Measurements from ENCODE around the gene FBXO42. TPM values are rescaled to one million over a fixed set of nuclear protein-coding genes. Genes with fewer than 3 reads are reported as not detected.

Gene FBXO42
- total and polyA plus RNA-seq, 2 experiments from 2014 or later: 6.0 to 20.7 TPM

DNA sequence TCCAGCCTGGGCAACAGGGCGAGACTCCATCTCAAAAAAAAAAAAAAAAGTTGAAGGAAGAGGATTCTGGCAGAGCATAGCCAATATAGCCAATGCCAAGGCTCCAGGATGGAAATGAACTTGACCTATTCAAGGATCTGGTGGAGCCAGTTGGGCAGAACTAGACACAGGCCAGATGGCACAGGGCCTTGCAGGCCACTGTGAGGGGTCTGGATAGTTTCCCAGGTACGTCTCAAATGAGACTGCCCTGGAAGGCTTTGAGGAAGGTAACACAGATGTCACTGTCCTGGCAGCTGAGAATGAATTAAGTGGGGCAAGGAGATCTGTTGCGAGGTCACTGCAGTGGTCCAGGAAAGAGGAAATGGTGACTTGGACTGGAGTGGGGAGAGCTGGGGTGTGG is 127.8 kb downstream of the FBXO42 start:
- Mint-ChIP-seq H3K4me1 (peaks cover 19% of the 10 kb centered on the region), H3K9me3 (no peaks in the 10 kb centered on the region; the same call in 2 of the 3 replicates), H3K4me3 (no peak overlapping the region), H3K36me3 (ENCODE audit: low read depth) (no peaks in the 10 kb centered on the region), H3K27me3 (ENCODE audit: insufficient read depth, low read depth, poor library complexity) (peaks cover 49% of the 10 kb centered on the region), H3K27ac (no peak overlapping the region)
- H3K4me1 ChIP-seq (ENCODE audit: insufficient read depth): peaks cover 13% of the 10 kb centered on the region; the same call in 1 of the 2 replicates
- H3K27ac ChIP-seq (ENCODE audit: low read depth): no peak overlapping the region
- H3K36me3 ChIP-seq (ENCODE audit: insufficient read depth): no peaks in the 10 kb centered on the region
- DNase-seq (ENCODE audit: low spot score) (no peak), ATAC-seq (no peak)
- no peak overlapping the region for H3K4me3 ChIP-seq
- no peak overlapping the region for H3K4me2 ChIP-seq
- peaks cover 16% of the 10 kb centered on the region for H3F3A ChIP-seq (replicated peaks; ENCODE audit: low read depth)
- H2AFZ ChIP-seq: no peak overlapping the region
- no peaks in the 10 kb centered on the region for H3K9me2 ChIP-seq (ENCODE audit: insufficient read depth)
- H4K20me1 ChIP-seq (replicated peaks; ENCODE audit: insufficient read depth): no peaks in the 10 kb centered on the region; the same call in 1 of the 2 replicates
- H3K27me3 ChIP-seq (ENCODE audit: insufficient read depth): peaks cover 52% of the 10 kb centered on the region
- no peaks in the 10 kb centered on the region for H3K79me2 ChIP-seq (replicated peaks; ENCODE audit: insufficient read depth)
- TF ChIP-seq EZH2phosphoT487 (IDR thresholded peaks at IDR 0.05; ENCODE audit: unreplicated experiment) (no peak), EZH2 (IDR thresholded peaks at IDR 0.05; ENCODE audit: low read depth, unreplicated experiment) (no peak), NANOG (IDR thresholded peaks at IDR 0.05; ENCODE audit: borderline replicate concordance) (no peak), JUNB (IDR thresholded peaks at IDR 0.05; ENCODE audit: unreplicated experiment) (no peak), ZNF331 (CRISPR knock-in tag; IDR thresholded peaks at IDR 0.05; ENCODE audit: low read depth) (no peak), STAT1 (IDR thresholded peaks at IDR 0.05; ENCODE audit: unreplicated experiment) (no peak), POLR2AphosphoS5 (IDR thresholded peaks at IDR 0.05; ENCODE audit: low read depth) (no peak)
- TF ChIP-seq, protein P1, sequence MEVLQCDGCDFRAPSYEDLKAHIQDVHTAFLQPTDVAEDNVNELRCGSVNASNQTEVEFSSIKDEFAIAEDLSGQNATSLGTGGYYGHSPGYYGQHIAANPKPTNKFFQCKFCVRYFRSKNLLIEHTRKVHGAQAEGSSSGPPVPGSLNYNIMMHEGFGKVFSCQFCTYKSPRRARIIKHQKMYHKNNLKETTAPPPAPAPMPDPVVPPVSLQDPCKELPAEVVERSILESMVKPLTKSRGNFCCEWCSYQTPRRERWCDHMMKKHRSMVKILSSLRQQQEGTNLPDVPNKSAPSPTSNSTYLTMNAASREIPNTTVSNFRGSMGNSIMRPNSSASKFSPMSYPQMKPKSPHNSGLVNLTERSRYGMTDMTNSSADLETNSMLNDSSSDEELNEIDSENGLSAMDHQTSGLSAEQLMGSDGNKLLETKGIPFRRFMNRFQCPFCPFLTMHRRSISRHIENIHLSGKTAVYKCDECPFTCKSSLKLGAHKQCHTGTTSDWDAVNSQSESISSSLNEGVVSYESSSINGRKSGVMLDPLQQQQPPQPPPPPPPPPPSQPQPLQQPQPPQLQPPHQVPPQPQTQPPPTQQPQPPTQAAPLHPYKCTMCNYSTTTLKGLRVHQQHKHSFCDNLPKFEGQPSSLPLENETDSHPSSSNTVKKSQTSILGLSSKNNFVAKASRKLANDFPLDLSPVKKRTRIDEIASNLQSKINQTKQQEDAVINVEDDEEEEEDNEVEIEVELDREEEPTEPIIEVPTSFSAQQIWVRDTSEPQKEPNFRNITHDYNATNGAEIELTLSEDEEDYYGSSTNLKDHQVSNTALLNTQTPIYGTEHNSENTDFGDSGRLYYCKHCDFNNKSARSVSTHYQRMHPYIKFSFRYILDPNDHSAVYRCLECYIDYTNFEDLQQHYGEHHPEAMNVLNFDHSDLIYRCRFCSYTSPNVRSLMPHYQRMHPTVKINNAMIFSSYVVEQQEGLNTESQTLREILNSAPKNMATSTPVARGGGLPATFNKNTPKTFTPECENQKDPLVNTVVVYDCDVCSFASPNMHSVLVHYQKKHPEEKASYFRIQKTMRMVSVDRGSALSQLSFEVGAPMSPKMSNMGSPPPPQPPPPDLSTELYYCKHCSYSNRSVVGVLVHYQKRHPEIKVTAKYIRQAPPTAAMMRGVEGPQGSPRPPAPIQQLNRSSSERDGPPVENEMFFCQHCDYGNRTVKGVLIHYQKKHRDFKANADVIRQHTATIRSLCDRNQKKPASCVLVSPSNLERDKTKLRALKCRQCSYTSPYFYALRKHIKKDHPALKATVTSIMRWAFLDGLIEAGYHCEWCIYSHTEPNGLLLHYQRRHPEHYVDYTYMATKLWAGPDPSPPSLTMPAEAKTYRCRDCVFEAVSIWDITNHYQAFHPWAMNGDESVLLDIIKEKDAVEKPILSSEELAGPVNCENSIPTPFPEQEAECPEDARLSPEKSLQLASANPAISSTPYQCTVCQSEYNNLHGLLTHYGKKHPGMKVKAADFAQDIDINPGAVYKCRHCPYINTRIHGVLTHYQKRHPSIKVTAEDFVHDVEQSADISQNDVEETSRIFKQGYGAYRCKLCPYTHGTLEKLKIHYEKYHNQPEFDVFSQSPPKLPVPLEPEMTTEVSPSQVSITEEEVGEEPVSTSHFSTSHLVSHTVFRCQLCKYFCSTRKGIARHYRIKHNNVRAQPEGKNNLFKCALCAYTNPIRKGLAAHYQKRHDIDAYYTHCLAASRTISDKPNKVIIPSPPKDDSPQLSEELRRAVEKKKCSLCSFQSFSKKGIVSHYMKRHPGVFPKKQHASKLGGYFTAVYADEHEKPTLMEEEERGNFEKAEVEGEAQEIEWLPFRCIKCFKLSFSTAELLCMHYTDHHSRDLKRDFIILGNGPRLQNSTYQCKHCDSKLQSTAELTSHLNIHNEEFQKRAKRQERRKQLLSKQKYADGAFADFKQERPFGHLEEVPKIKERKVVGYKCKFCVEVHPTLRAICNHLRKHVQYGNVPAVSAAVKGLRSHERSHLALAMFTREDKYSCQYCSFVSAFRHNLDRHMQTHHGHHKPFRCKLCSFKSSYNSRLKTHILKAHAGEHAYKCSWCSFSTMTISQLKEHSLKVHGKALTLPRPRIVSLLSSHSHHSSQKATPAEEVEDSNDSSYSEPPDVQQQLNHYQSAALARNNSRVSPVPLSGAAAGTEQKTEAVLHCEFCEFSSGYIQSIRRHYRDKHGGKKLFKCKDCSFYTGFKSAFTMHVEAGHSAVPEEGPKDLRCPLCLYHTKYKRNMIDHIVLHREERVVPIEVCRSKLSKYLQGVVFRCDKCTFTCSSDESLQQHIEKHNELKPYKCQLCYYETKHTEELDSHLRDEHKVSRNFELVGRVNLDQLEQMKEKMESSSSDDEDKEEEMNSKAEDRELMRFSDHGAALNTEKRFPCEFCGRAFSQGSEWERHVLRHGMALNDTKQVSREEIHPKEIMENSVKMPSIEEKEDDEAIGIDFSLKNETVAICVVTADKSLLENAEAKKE (CRISPR knock-in tag; IDR thresholded peaks at IDR 0.05): no peak
- TF ChIP-seq, protein P2, sequence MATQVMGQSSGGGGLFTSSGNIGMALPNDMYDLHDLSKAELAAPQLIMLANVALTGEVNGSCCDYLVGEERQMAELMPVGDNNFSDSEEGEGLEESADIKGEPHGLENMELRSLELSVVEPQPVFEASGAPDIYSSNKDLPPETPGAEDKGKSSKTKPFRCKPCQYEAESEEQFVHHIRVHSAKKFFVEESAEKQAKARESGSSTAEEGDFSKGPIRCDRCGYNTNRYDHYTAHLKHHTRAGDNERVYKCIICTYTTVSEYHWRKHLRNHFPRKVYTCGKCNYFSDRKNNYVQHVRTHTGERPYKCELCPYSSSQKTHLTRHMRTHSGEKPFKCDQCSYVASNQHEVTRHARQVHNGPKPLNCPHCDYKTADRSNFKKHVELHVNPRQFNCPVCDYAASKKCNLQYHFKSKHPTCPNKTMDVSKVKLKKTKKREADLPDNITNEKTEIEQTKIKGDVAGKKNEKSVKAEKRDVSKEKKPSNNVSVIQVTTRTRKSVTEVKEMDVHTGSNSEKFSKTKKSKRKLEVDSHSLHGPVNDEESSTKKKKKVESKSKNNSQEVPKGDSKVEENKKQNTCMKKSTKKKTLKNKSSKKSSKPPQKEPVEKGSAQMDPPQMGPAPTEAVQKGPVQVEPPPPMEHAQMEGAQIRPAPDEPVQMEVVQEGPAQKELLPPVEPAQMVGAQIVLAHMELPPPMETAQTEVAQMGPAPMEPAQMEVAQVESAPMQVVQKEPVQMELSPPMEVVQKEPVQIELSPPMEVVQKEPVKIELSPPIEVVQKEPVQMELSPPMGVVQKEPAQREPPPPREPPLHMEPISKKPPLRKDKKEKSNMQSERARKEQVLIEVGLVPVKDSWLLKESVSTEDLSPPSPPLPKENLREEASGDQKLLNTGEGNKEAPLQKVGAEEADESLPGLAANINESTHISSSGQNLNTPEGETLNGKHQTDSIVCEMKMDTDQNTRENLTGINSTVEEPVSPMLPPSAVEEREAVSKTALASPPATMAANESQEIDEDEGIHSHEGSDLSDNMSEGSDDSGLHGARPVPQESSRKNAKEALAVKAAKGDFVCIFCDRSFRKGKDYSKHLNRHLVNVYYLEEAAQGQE (IDR thresholded peaks at IDR 0.05; ENCODE audit: unreplicated experiment): no peak
- TF ChIP-seq, protein P3, sequence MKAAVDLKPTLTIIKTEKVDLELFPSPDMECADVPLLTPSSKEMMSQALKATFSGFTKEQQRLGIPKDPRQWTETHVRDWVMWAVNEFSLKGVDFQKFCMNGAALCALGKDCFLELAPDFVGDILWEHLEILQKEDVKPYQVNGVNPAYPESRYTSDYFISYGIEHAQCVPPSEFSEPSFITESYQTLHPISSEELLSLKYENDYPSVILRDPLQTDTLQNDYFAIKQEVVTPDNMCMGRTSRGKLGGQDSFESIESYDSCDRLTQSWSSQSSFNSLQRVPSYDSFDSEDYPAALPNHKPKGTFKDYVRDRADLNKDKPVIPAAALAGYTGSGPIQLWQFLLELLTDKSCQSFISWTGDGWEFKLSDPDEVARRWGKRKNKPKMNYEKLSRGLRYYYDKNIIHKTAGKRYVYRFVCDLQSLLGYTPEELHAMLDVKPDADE (IDR thresholded peaks at IDR 0.05): no peak
- TF ChIP-seq, protein P4, sequence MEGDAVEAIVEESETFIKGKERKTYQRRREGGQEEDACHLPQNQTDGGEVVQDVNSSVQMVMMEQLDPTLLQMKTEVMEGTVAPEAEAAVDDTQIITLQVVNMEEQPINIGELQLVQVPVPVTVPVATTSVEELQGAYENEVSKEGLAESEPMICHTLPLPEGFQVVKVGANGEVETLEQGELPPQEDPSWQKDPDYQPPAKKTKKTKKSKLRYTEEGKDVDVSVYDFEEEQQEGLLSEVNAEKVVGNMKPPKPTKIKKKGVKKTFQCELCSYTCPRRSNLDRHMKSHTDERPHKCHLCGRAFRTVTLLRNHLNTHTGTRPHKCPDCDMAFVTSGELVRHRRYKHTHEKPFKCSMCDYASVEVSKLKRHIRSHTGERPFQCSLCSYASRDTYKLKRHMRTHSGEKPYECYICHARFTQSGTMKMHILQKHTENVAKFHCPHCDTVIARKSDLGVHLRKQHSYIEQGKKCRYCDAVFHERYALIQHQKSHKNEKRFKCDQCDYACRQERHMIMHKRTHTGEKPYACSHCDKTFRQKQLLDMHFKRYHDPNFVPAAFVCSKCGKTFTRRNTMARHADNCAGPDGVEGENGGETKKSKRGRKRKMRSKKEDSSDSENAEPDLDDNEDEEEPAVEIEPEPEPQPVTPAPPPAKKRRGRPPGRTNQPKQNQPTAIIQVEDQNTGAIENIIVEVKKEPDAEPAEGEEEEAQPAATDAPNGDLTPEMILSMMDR (conservative IDR thresholded peaks at IDR 0.05; ENCODE audit: low read depth in 2 of 2): no peak
